Skeletal muscle satellite cell (primary cell): ENCODE data around the gene USH2A.

Experiments used
- H3K27me3 ChIP-seq: 2 replicates; pipeline ENCODE4 v1.7.0; 2013; ENCODE audit warnings: low read length; ENCODE audit not compliant: control insufficient read depth, insufficient read depth
- H3K36me3 ChIP-seq: 2 replicates; pipeline ENCODE4 v1.7.0; 2013; ENCODE audit warnings: mild to moderate bottlenecking, control low read depth, low read length; ENCODE audit not compliant: insufficient read depth
- H3K4me1 ChIP-seq: 2 replicates; pipeline ENCODE4 v1.7.0; 2013; ENCODE audit warnings: low read length; ENCODE audit not compliant: control insufficient read depth, insufficient read depth
- H3K4me2 ChIP-seq: 2 replicates; pipeline ENCODE4 v1.7.0; 2013; ENCODE audit warnings: mild to moderate bottlenecking, low read length
- H3K4me3 ChIP-seq: 2 replicates; pipeline ENCODE4 v1.7.0; 2013; ENCODE audit warnings: low read length
- H3K9ac ChIP-seq: 2 replicates; pipeline ENCODE4 v1.7.0; 2013; ENCODE audit warnings: mild to moderate bottlenecking, low read depth, low read length, moderate library complexity
- H3K9me3 ChIP-seq: replicated peaks from 2 replicates; pipeline ENCODE4 v1.7.0; 2013; ENCODE audit warnings: mild to moderate bottlenecking, control low read depth, low read length

The USH2A gene

GRCh38 chr1:215992620-215993019 is 430.6 kb downstream of the USH2A start:
- Histone ChIP-seq H3K4me3 (no peak overlapping the region), H3K4me2 (peak overlapping the region; percentile 18), H3K9me3 (no peaks in the 10 kb centered on the region), H3K36me3 (no peaks in the 10 kb centered on the region), H3K9ac (no peak overlapping the region), H3K27me3 (no peaks in the 10 kb centered on the region), H3K4me1 (peaks cover 3% of the 10 kb centered on the region)

- no peak overlapping the region for H3K9ac ChIP-seq
- H3K4me2 ChIP-seq: no peak overlapping the region
- H3K27me3 ChIP-seq: no peaks in the 10 kb centered on the region
- no peak overlapping the region for H3K4me3 ChIP-seq
- H3K4me1 ChIP-seq: no peaks in the 10 kb centered on the region
- no peaks in the 10 kb centered on the region for H3K36me3 ChIP-seq
- H3K9me3 ChIP-seq: no peaks in the 10 kb centered on the region
Observed at GRCh38 chr1:215987092-215987875, 436.0 kb downstream of the USH2A start.

- no peak overlapping the region for H3K4me2 ChIP-seq
- H3K36me3 ChIP-seq: no peaks in the 10 kb centered on the region
- H3K4me3 ChIP-seq: no peak overlapping the region
- H3K9ac ChIP-seq: no peak overlapping the region
- no peaks in the 10 kb centered on the region for H3K9me3 ChIP-seq
- no peaks in the 10 kb centered on the region for H3K4me1 ChIP-seq
- H3K27me3 ChIP-seq: no peaks in the 10 kb centered on the region
Observed at GRCh38 chr1:215986401-215986800, 436.8 kb downstream of the USH2A start.

DNA sequence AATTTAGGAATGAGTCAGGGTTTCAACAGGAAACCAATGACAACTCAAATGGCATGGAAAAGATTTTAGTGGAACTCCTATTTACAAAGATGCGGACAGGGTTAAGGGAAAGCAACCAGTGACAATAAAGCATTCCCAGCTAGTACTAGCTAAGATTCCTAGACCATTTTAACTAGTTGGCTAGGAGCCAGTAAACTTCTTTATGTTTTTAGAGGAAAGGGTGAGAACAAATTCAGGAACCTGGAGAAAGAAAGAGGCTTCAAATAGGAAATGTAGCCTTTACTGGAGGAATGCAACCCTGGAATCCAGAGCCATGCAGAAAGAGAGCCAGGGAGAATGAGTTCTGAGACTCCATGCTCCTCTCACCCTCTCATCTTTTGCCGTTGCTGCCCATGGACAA is 439.6 kb downstream of the USH2A start:
- Histone ChIP-seq H3K27me3 (no peaks in the 10 kb centered on the region), H3K4me3 (no peak overlapping the region), H3K9me3 (no peaks in the 10 kb centered on the region), H3K9ac (no peak overlapping the region), H3K4me1 (no peaks in the 10 kb centered on the region), H3K4me2 (no peak overlapping the region), H3K36me3 (no peaks in the 10 kb centered on the region)

GRCh38 chr1:215971793-215972441 is 451.3 kb downstream of the USH2A start:
- Histone ChIP-seq H3K9ac (no peak overlapping the region), H3K36me3 (no peaks in the 10 kb centered on the region), H3K27me3 (no peaks in the 10 kb centered on the region), H3K9me3 (no peaks in the 10 kb centered on the region), H3K4me1 (no peaks in the 10 kb centered on the region), H3K4me2 (no peak overlapping the region), H3K4me3 (no peak overlapping the region)

- Histone ChIP-seq H3K4me3 (no peak overlapping the region), H3K4me2 (no peak overlapping the region), H3K9ac (no peak overlapping the region), H3K27me3 (no peaks in the 10 kb centered on the region), H3K9me3 (no peaks in the 10 kb centered on the region), H3K36me3 (no peaks in the 10 kb centered on the region), H3K4me1 (no peaks in the 10 kb centered on the region)
Observed at GRCh38 chr1:215970406-215970805, 452.8 kb downstream of the USH2A start.

DNA sequence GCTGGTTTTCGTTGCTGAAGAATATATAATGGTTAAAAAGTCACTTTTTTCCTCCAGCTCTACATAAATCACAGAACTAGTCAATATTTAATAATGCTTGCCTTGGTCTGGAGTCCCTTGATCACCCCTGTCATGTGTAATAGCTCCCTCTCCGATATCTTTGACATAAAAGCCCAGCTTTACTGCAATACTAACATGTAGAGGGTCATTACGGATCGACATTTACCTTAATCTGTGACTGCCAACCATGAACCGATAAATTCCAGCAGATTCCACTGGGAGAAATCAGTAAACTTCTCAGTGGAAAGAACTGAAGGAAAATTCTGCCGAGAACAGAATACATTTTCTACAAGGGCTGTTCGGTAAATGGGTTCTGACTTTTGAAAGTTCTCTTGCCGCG is 459.6 kb downstream of the USH2A start:
- Histone ChIP-seq H3K4me2 (no peak overlapping the region), H3K9ac (no peak overlapping the region), H3K4me3 (no peak overlapping the region), H3K4me1 (no peaks in the 10 kb centered on the region), H3K27me3 (no peaks in the 10 kb centered on the region), H3K9me3 (no peaks in the 10 kb centered on the region), H3K36me3 (no peaks in the 10 kb centered on the region)

GRCh38 chr1:215963040-215963439 is 460.2 kb downstream of the USH2A start:
- Histone ChIP-seq H3K9me3 (no peaks in the 10 kb centered on the region), H3K9ac (no peak overlapping the region), H3K36me3 (no peaks in the 10 kb centered on the region), H3K4me1 (no peaks in the 10 kb centered on the region), H3K27me3 (no peaks in the 10 kb centered on the region), H3K4me2 (no peak overlapping the region), H3K4me3 (no peak overlapping the region)

GRCh38 chr1:215958841-215959240 is 464.4 kb downstream of the USH2A start:
- no peak overlapping the region for H3K4me2 ChIP-seq
- H3K4me3 ChIP-seq: no peak overlapping the region
- no peaks in the 10 kb centered on the region for H3K9me3 ChIP-seq
- H3K9ac ChIP-seq: no peak overlapping the region
- H3K36me3 ChIP-seq: no peaks in the 10 kb centered on the region
- H3K27me3 ChIP-seq: no peaks in the 10 kb centered on the region
- no peaks in the 10 kb centered on the region for H3K4me1 ChIP-seq

- H3K9ac ChIP-seq: no peak overlapping the region
- no peaks in the 10 kb centered on the region for H3K9me3 ChIP-seq
- H3K4me2 ChIP-seq: peak overlapping the region; percentile 39
- H3K27me3 ChIP-seq: no peaks in the 10 kb centered on the region
- H3K4me1 ChIP-seq: no peaks in the 10 kb centered on the region
- no peaks in the 10 kb centered on the region for H3K36me3 ChIP-seq
- no peak overlapping the region for H3K4me3 ChIP-seq
Observed at GRCh38 chr1:215957663-215958062, 465.6 kb downstream of the USH2A start.

DNA sequence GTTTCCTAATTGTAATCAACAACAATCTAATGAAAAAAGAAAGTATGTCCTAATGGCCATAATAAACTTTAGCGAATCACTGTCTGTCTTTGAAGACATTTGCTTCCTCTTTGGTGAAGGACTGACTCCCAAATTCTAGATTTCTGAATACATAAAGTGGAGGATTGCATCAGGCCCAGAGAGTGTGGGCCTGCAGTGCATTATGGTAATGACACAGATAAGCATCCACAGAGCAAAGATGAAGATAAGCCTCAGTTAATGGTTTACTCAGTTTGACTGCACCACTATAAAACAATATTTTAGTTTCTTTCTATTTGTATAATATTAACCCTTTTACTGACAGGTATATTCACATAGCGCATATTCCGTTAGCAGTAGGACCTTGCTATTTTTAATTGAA is 490.7 kb downstream of the USH2A start:
- Histone ChIP-seq H3K4me2 (no peak overlapping the region), H3K4me1 (no peaks in the 10 kb centered on the region), H3K9me3 (no peaks in the 10 kb centered on the region), H3K4me3 (no peak overlapping the region), H3K27me3 (no peaks in the 10 kb centered on the region), H3K36me3 (no peaks in the 10 kb centered on the region), H3K9ac (no peak overlapping the region)

DNA sequence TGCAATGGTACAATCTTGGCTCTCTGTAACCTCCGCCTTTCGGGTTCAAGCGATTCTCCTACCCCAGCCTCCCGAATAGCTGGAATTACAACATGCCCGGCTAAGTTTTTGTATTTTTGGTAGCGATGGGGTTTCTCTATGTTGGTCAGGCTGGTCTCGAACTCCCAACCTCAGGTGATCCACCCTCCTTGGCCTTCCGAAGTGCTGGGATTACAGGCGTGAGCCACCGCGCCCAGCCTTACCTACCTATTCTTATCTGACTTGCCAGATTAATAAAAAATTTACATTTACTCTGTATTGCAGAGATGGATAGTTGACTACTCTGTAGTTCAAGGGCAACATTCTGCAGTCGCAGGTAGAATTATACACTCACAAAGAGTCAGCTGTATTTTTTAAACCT is 496.6 kb downstream of the USH2A start:
- no peaks in the 10 kb centered on the region for H3K36me3 ChIP-seq
- H3K9ac ChIP-seq: no peak overlapping the region
- no peak overlapping the region for H3K4me2 ChIP-seq
- no peak overlapping the region for H3K4me3 ChIP-seq
- H3K27me3 ChIP-seq: no peaks in the 10 kb centered on the region
- H3K9me3 ChIP-seq: no peaks in the 10 kb centered on the region
- H3K4me1 ChIP-seq: no peaks in the 10 kb centered on the region
